Esophagus muscularis mucosa (tissue), 4 donors: Measurements from ENCODE around the gene CELF4.

ENCODE experiments used
- EP300 ChIP-seq: sonication (generic); formaldehyde crosslinking; IDR thresholded peaks from one replicate; pipeline ENCODE4 v1.6.1; 2017; ENCODE audit warnings: antibody characterized with exemption
- POLR2A ChIP-seq: fragments of 450-650 bp; IDR thresholded peaks from one replicate; pipeline ENCODE4 v1.6.1; 2017; ENCODE audit warnings: antibody characterized with exemption, moderate library complexity, mild to moderate bottlenecking, low read depth
- POLR2AphosphoS5 ChIP-seq, 2 donors: sonication (generic); formaldehyde crosslinking; IDR thresholded peaks; one replicate each; pipeline ENCODE4 v1.6.1; 2017; ENCODE audit warnings: antibody characterized with exemption in 2 of 2
- TF ChIP-seq, protein P1 (sequence below), 3 experiments: fragments of 200-600 bp in 2 of 3; fragments of 450-650 bp in 1 of 3; sonication (generic) in 2 of 3; IDR thresholded peaks; one replicate each; pipeline ENCODE4 v1.5.1; 2017 to 2019; ENCODE audit warnings: antibody characterized with exemption in 3 of 3, mild to moderate bottlenecking in 2 of 3, moderate library complexity in 1 of 3

DNA sequence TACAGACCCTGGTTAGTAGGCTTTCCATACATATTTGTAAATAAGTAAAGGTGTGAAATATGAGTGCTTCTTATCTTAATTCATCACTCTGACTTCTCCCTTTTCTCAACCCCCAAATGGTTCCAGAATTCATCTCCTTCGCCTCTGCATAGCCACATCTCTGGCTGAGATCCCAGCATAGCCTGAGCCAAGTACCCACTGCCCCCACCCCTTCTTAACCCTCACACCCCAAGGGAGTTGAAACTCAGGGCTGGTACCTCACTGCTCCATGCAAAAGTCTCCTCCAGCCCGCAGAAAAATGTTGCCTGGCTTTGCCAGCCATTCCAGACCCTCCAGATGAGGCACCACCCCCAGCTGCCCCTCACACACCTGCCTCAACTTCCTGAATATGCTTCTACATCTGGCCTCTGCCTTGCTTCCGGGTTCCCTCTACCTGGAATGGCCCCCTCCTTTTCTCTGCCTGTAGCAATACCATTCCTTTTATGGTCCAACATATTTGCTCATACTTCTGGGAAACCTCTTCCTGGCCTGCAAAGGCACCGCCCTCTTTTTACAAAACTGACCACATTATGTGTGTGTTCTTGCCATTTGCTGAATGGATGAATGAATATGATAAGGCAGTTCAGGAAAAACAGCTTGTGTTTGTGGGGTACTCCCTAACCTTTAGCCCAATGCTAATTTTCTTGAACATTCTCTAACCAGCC is 112.8 kb downstream of the CELF4 start:
- TF ChIP-seq, protein P1, sequence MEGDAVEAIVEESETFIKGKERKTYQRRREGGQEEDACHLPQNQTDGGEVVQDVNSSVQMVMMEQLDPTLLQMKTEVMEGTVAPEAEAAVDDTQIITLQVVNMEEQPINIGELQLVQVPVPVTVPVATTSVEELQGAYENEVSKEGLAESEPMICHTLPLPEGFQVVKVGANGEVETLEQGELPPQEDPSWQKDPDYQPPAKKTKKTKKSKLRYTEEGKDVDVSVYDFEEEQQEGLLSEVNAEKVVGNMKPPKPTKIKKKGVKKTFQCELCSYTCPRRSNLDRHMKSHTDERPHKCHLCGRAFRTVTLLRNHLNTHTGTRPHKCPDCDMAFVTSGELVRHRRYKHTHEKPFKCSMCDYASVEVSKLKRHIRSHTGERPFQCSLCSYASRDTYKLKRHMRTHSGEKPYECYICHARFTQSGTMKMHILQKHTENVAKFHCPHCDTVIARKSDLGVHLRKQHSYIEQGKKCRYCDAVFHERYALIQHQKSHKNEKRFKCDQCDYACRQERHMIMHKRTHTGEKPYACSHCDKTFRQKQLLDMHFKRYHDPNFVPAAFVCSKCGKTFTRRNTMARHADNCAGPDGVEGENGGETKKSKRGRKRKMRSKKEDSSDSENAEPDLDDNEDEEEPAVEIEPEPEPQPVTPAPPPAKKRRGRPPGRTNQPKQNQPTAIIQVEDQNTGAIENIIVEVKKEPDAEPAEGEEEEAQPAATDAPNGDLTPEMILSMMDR (IDR thresholded peaks at IDR 0.05): no peak
- TF ChIP-seq POLR2AphosphoS5 (IDR thresholded peaks at IDR 0.05) (no peak), POLR2A (no peak), EP300 (no peak)
